Measurements from ENCODE around the gene GDF2.

DNA sequence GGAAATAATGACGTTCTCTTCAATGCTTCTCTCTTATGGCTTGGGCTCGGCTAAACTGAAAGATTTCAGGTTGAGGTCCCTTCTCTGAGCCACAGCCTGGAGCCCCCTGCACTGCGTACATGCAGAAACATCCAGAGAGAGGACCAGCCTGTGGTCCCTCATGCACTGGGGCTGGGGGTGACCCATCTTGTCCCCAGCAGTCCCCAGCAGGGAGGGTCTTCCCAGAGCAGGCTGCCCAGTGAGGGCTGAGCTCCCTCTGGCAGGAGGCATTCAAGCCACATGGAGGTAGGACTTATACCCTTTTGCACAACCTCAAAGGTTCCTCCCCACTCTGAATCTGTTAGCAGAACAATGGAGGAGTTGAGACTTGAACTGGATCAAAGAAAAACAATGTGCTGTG is 14.9 kb upstream of the GDF2 start:
- TF ChIP-seq POLR2A (IDR thresholded peaks at IDR 0.05; ENCODE audit: low read length), result no peak
- no peak for TF ChIP-seq GATA1 (IDR thresholded peaks at IDR 0.05; ENCODE audit: low read depth, low read length)
